GM19351 (cell line): ENCODE measurements around the gene ZNRF1.
"Not testable (repeated sequence)": the region's sequence is repeated elsewhere in the genome, so short reads cannot be mapped to it uniquely, and the experiment has no call there.

Source experiments
- ATAC-seq: cut with Tn5 transposase; IDR thresholded peaks from one replicate; pipeline ENCODE4 v1.9.1; 2021; ENCODE audit warnings: mild to moderate bottlenecking, moderate library complexity; ENCODE audit not compliant: unreplicated experiment

Gene ZNRF1

GRCh38 chr16:75026239-75026891 is 27.5 kb downstream of the ZNRF1 start:
- ATAC-seq = not testable (repeated sequence)

- no peak for ATAC-seq
Observed at GRCh38 chr16:75026892-75027391, 28.1 kb downstream of the ZNRF1 start.

GRCh38 chr16:75027520-75028300 is 28.9 kb downstream of the ZNRF1 start:
- ATAC-seq = no peak

- no peak for ATAC-seq
Observed at GRCh38 chr16:75028544-75029135, 29.8 kb downstream of the ZNRF1 start.

- ATAC-seq = no peak
Observed at GRCh38 chr16:75029854-75030253, 31.0 kb downstream of the ZNRF1 start.

- ATAC-seq = no peak
Observed at GRCh38 chr16:75032655-75033054, 33.8 kb downstream of the ZNRF1 start.

GRCh38 chr16:75035410-75035968 is 36.7 kb downstream of the ZNRF1 start:
- ATAC-seq = no peak

GRCh38 chr16:75038036-75038858 is 39.4 kb downstream of the ZNRF1 start:
- ATAC-seq = no peak

- no peak for ATAC-seq
Observed at GRCh38 chr16:75039941-75040340, 41.1 kb downstream of the ZNRF1 start.

GRCh38 chr16:75042426-75043174 is 43.8 kb downstream of the ZNRF1 start:
- ATAC-seq = peak; percentile 22

GRCh38 chr16:75043175-75043895 is 44.5 kb downstream of the ZNRF1 start:
- ATAC-seq = peak; percentile 78

GRCh38 chr16:75044800-75045361 is 46.1 kb downstream of the ZNRF1 start:
- ATAC-seq = no peak

GRCh38 chr16:75045424-75045823 is 46.6 kb downstream of the ZNRF1 start:
- no peak for ATAC-seq

GRCh38 chr16:75048054-75048453 is 49.2 kb downstream of the ZNRF1 start:
- no peak for ATAC-seq

- no peak for ATAC-seq
Observed at GRCh38 chr16:75048530-75048929, 49.7 kb downstream of the ZNRF1 start.

- peak; percentile 57 for ATAC-seq
Observed at GRCh38 chr16:75052481-75053202, 53.8 kb downstream of the ZNRF1 start.

GRCh38 chr16:75053791-75054555 is 55.1 kb downstream of the ZNRF1 start:
- no peak for ATAC-seq

- ATAC-seq = no peak
Observed at GRCh38 chr16:75054556-75054947, 55.7 kb downstream of the ZNRF1 start.
